Measurements from ENCODE around the gene KLHL42.

Gene KLHL42

GRCh38 chr12:27780612-27781408 is 777 bp downstream of the KLHL42 start:
- peak; percentile 8 to 9 for DNase-seq (ENCODE audit: low read depth in 1 of 2, low spot score in 1 of 2)

- DNase-seq (ENCODE audit: low read depth in 1 of 2, low spot score in 1 of 2) = no peak
These were observed 1.6 kb downstream of the KLHL42 start for GRCh38 chr12:27781680-27782079.

- no peak for DNase-seq (ENCODE audit: low read depth in 1 of 2, low spot score in 1 of 2)
These were observed 2.4 kb downstream of the KLHL42 start for GRCh38 chr12:27782481-27782880.

- DNase-seq (ENCODE audit: low read depth in 1 of 2, low spot score in 1 of 2) = no peak
These were observed 6.0 kb downstream of the KLHL42 start for GRCh38 chr12:27785882-27786570.

GRCh38 chr12:27787559-27787958 is 7.5 kb downstream of the KLHL42 start:
- no peak for DNase-seq (ENCODE audit: low read depth in 1 of 2, low spot score in 1 of 2)

GRCh38 chr12:27790179-27790578 is 10.1 kb downstream of the KLHL42 start:
- DNase-seq (ENCODE audit: low read depth in 1 of 2, low spot score in 1 of 2) = no peak

GRCh38 chr12:27794818-27795584 is 15.0 kb downstream of the KLHL42 start:
- DNase-seq (ENCODE audit: low read depth in 1 of 2, low spot score in 1 of 2) = no peak

- no peak for DNase-seq (ENCODE audit: low read depth in 1 of 2, low spot score in 1 of 2)
These were observed 16.1 kb downstream of the KLHL42 start for GRCh38 chr12:27796128-27796527.

GRCh38 chr12:27797301-27798025 is 17.4 kb downstream of the KLHL42 start:
- no peak for DNase-seq (ENCODE audit: low read depth in 1 of 2, low spot score in 1 of 2)

GRCh38 chr12:27800819-27801218 is 20.8 kb downstream of the KLHL42 start:
- no peak for DNase-seq (ENCODE audit: low read depth in 1 of 2, low spot score in 1 of 2)

- no peak for DNase-seq (ENCODE audit: low read depth in 1 of 2, low spot score in 1 of 2)
These were observed 21.6 kb downstream of the KLHL42 start for GRCh38 chr12:27801630-27802029.

- DNase-seq (ENCODE audit: low read depth in 1 of 2, low spot score in 1 of 2) = no peak
These were observed 22.5 kb downstream of the KLHL42 start for GRCh38 chr12:27802511-27802910.

GRCh38 chr12:27802936-27803335 is 22.9 kb downstream of the KLHL42 start:
- no peak for DNase-seq (ENCODE audit: low read depth in 1 of 2, low spot score in 1 of 2)

- no peak for DNase-seq (ENCODE audit: low read depth in 1 of 2, low spot score in 1 of 2)
These were observed 25.2 kb downstream of the KLHL42 start for GRCh38 chr12:27805238-27805637.

- no peak for DNase-seq (ENCODE audit: low read depth in 1 of 2, low spot score in 1 of 2)
These were observed 26.2 kb downstream of the KLHL42 start for GRCh38 chr12:27806259-27806658.

GRCh38 chr12:27807063-27807703 is 27.1 kb downstream of the KLHL42 start:
- DNase-seq (ENCODE audit: low read depth in 1 of 2, low spot score in 1 of 2) = no peak

GRCh38 chr12:27808841-27809240 is 28.8 kb downstream of the KLHL42 start:
- DNase-seq (ENCODE audit: low read depth in 1 of 2, low spot score in 1 of 2) = no peak

- no peak for DNase-seq (ENCODE audit: low read depth in 1 of 2, low spot score in 1 of 2)
These were observed 30.7 kb downstream of the KLHL42 start for GRCh38 chr12:27810756-27811155.

- DNase-seq (ENCODE audit: low read depth in 1 of 2, low spot score in 1 of 2) = no peak
These were observed 32.5 kb downstream of the KLHL42 start for GRCh38 chr12:27812502-27812901.

GRCh38 chr12:27814411-27814810 is 34.4 kb downstream of the KLHL42 start:
- no peak for DNase-seq (ENCODE audit: low read depth in 1 of 2, low spot score in 1 of 2)

Measured in activated T-helper 1 cell treated with anti-CD3 and anti-CD28 coated beads, Interleukin-2, amount 50 U/mL, for 16 hours (primary cell).